Mesendoderm (in vitro differentiated cells): ENCODE data around the gene PRM2.

Experiments
- DNase-seq: peaks from one replicate; pipeline ENCODE4 v3.0.0; 2013
- H2AK5ac ChIP-seq: 2 replicates; pipeline ENCODE4 v1.6.1; 2013; ENCODE audit warnings: low read length, inconsistent platforms
- H2BK120ac ChIP-seq: 2 replicates; pipeline ENCODE4 v1.6.1; 2013; ENCODE audit warnings: low read depth, mild to moderate bottlenecking, low read length, moderate library complexity, mixed read lengths
- H2BK15ac ChIP-seq: replicated peaks from 2 replicates; pipeline ENCODE4 v1.6.1; 2013; ENCODE audit warnings: low read depth, mild to moderate bottlenecking, moderate library complexity
- H2BK5ac ChIP-seq: 2 replicates; pipeline ENCODE4 v1.6.1; 2013; ENCODE audit warnings: low read length, inconsistent platforms
- H3K18ac ChIP-seq: 2 replicates; pipeline ENCODE4 v1.6.1; 2013; ENCODE audit warnings: mild to moderate bottlenecking, low read length, mixed read lengths
- H3K23ac ChIP-seq: one replicate; pipeline ENCODE4 v1.6.1; 2013; ENCODE audit warnings: low read length
- H3K27ac ChIP-seq: 2 replicates; pipeline ENCODE4 v1.5.1; 2013; ENCODE audit warnings: low read depth, mild to moderate bottlenecking, inconsistent platforms, low read length, moderate library complexity
- H3K27me3 ChIP-seq: 2 replicates; pipeline ENCODE4 v1.6.1; 2013; ENCODE audit warnings: low read length, control low read depth, mild to moderate bottlenecking, inconsistent platforms; ENCODE audit not compliant: insufficient read depth, poor library complexity
- H3K36me3 ChIP-seq: 2 replicates; pipeline ENCODE4 v1.6.1; 2013; ENCODE audit warnings: low read length, inconsistent platforms; ENCODE audit not compliant: control insufficient read depth, insufficient read depth
- H3K4ac ChIP-seq: one replicate; pipeline ENCODE4 v1.6.1; 2013; ENCODE audit warnings: low read depth, mild to moderate bottlenecking, low read length, moderate library complexity
- H3K4me1 ChIP-seq: 2 replicates; pipeline ENCODE4 v1.6.1; 2013; ENCODE audit warnings: low read depth, low read length, inconsistent platforms; ENCODE audit not compliant: control insufficient read depth
- H3K4me2 ChIP-seq: 2 replicates; pipeline ENCODE4 v1.6.1; 2013; ENCODE audit warnings: low read length
- H3K4me3 ChIP-seq: 2 replicates; pipeline ENCODE4 v1.5.1; 2013; ENCODE audit warnings: mild to moderate bottlenecking, low read length
- H3K56ac ChIP-seq: one replicate; pipeline ENCODE4 v1.6.1; 2013; ENCODE audit warnings: low read length
- H3K79me1 ChIP-seq: 2 replicates; pipeline ENCODE4 v1.6.1; 2013; ENCODE audit warnings: low read length, inconsistent platforms
- H3K79me2 ChIP-seq: 2 replicates; pipeline ENCODE4 v1.6.1; 2013; ENCODE audit warnings: mild to moderate bottlenecking, low read length; ENCODE audit not compliant: control insufficient read depth, insufficient read depth
- H3K9ac ChIP-seq: 2 replicates; pipeline ENCODE4 v1.6.1; 2013; ENCODE audit warnings: low read length, inconsistent platforms
- H4K5ac ChIP-seq: one replicate; pipeline ENCODE4 v1.6.1; 2013; ENCODE audit warnings: low read length
- H4K8ac ChIP-seq: one replicate; pipeline ENCODE4 v1.6.1; 2013; ENCODE audit warnings: low read depth, mild to moderate bottlenecking, control low read depth, low read length, moderate library complexity
- WGBS: extraction: QIAGEN DNeasy Blood & Tissue Kit; methylation state at CpG from one replicate; pipeline ENCODE4 v1.1.7; 2013; ENCODE audit warnings: low lambda C conversion rate, missing lambda C conversion rate; ENCODE audit not compliant: insufficient coverage; ENCODE audit errors: extremely low coverage; 5-methylcytosine and 5-hydroxymethylcytosine counted together

PRM2 gene

DNA sequence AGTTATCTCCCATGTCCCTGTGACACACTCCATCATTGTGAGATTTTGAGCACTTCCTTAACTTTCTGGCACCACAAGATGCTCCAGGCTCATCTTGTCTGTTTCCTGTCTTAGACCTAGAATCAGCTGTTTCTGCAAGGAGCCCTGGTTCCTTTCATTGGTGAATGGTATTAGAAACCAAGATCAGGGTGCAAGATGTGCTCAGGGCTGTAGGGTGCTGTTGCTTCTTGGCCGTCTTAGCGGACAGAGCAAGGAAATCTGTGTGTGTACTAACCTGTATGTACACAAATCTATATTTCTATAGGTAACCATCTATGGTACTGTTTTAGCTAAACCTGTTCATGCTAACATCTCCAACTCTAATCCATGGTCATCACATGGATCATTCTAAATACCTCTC is 12.9 kb upstream of the PRM2 start:
- Histone ChIP-seq H3K4me2 (no peak overlapping the region), H3K4me3 (no peak overlapping the region), H3K56ac (no peak overlapping the region), H2BK120ac (no peak overlapping the region), H4K5ac (no peak overlapping the region), H3K4me1 (peaks cover 4% of the 10 kb centered on the region), H4K8ac (no peak overlapping the region), H2BK15ac (no peak overlapping the region), H3K79me1 (no peaks in the 10 kb centered on the region), H3K18ac (no peak overlapping the region), H2BK5ac (no peak overlapping the region), H3K23ac (no peak overlapping the region), H3K4ac (no peak overlapping the region), H3K9ac (no peak overlapping the region), H3K79me2 (no peaks in the 10 kb centered on the region), H3K36me3 (no peaks in the 10 kb centered on the region), H3K27ac (no peak overlapping the region), H3K27me3 (no peaks in the 10 kb centered on the region), H2AK5ac (no peak overlapping the region)
- WGBS = no CpG with 5 or more reads among the region's 2 CpGs
- no peak for DNase-seq

DNA sequence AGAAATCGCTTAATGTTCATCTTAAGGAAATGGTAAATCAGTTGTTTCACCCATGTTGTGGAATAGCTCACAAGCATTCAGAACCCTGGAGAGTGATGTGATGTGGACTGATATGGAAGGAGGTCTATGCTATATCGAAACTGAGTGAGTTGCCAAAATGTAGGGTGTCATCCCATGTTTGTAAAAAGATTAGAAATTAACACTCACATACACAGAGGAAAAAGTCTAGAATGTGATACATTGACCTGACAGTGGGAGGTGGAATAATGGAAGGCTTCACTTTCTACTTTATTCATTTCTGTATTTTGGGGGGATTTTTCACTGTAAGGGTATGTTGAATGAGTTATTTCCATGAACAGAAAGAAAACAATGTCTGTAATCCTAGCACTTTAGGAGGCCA is 9.6 kb upstream of the PRM2 start:
- H3K79me1 ChIP-seq = no peaks in the 10 kb centered on the region
- DNase-seq = no peak
- no peak overlapping the region for H3K18ac ChIP-seq
- H3K9ac ChIP-seq = no peak overlapping the region
- no peak overlapping the region for H3K27ac ChIP-seq
- no peak overlapping the region for H2BK15ac ChIP-seq
- no peak overlapping the region for H3K4me3 ChIP-seq
- H3K27me3 ChIP-seq = no peaks in the 10 kb centered on the region
- no peaks in the 10 kb centered on the region for H3K79me2 ChIP-seq
- no peak overlapping the region for H2BK5ac ChIP-seq
- no peak overlapping the region for H4K5ac ChIP-seq
- no peak overlapping the region for H2AK5ac ChIP-seq
- H4K8ac ChIP-seq = no peak overlapping the region
- H3K23ac ChIP-seq = no peak overlapping the region
- no peak overlapping the region for H2BK120ac ChIP-seq
- H3K4me1 ChIP-seq = peaks cover 2% of the 10 kb centered on the region
- no peaks in the 10 kb centered on the region for H3K36me3 ChIP-seq
- no CpG with 5 or more reads among the region's 2 CpGs for WGBS
- no peak overlapping the region for H3K4me2 ChIP-seq
- H3K56ac ChIP-seq = no peak overlapping the region
- H3K4ac ChIP-seq = no peak overlapping the region

DNA sequence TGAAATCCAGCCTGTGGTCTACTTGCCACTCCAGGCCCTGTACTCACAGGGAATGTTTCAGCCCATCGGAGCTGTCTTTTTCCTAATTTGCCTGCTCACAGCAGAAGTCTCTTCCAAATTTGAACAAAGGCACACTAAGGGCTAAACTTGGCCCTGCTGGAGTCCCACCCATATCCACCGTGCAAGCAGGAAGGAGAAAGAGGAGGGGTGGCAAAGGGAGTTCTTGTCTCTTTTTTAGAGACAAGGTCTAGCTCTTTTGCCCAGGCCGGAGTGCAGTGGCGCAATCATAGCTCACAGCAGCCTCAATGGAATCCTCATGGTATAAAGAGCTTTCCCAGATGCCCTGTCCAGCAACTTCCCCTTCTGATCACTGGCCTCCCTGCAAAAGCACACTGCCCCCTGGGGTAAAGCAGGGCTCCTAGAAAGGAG is 7.6 kb upstream of the PRM2 start:
- Histone ChIP-seq H3K36me3 (no peaks in the 10 kb centered on the region), H3K27me3 (no peaks in the 10 kb centered on the region), H2BK120ac (no peak overlapping the region), H3K4me2 (no peak overlapping the region), H4K5ac (no peak overlapping the region), H2BK5ac (no peak overlapping the region), H4K8ac (no peak overlapping the region), H3K79me2 (no peaks in the 10 kb centered on the region), H3K27ac (no peak overlapping the region), H3K4ac (no peak overlapping the region), H3K79me1 (no peaks in the 10 kb centered on the region), H2BK15ac (no peak overlapping the region), H3K4me1 (no peaks in the 10 kb centered on the region), H3K18ac (no peak overlapping the region), H2AK5ac (no peak overlapping the region), H3K4me3 (no peak overlapping the region), H3K9ac (no peak overlapping the region), H3K56ac (peak overlapping the region; percentile 31), H3K23ac (no peak overlapping the region)
- no CpG with 5 or more reads among the region's 4 CpGs for WGBS
- peak; percentile 37 for DNase-seq

DNA sequence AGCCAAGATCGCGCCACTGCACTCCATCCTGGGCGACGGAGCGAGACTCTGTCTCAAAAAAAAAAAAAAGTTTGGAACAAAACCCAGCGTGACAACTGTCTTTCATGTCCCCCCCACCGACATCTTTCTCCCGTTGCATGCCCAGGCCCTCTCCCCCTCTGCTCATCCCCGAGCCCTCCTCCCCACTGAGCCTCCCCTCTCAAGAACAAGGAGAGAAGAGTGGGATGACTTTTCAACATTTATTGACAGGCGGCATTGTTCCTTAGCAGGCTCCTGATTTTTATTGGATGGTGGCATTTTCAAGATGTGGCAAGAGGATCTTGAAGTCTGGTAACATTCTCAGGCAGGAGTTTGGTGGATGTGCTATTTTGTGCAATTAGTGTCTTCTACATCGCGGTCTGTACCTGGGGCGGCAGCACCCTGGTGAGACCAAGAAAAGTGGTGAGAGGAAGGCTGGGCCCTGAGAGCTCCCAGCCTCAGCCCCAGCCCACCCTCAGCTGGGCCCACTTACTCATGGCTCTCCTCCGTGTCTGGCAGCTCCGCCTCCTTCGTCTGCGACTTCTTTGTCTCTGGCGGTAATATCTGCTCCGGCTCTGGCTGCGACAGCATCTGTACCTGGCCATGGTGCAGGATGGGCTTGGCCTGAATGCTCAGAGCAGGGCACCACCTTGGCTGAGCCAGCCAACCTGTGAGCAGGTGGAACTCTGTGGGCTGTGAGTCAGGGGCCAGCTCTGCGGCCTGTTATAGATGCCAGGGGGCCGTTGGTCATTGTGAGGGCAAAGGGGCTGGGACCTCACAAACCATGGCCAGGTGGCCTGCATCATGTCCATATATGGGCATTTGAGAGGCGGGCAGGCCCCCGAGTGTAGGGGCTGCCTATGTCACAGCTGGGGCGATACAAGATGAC is 4.6 kb upstream of the PRM2 start, which contains the start of gene PRM1:
Gene PRM1 (minus strand): TSS at position 715 of the 907 bp plus-strand sequence. CDS start 92 bp downstream, at position 623.
- Histone ChIP-seq H3K4me1 (no peaks in the 10 kb centered on the region), H3K27me3 (no peaks in the 10 kb centered on the region), H3K36me3 (no peaks in the 10 kb centered on the region), H3K56ac (no peak within 1 kb of the TSS), H3K4me3 (no peak within 1 kb of the TSS), H3K18ac (no peak within 1 kb of the TSS), H3K4me2 (no peak within 1 kb of the TSS), H3K79me2 (no peaks in the 10 kb centered on the region), H2BK5ac (no peak within 1 kb of the TSS), H3K4ac (no peak within 1 kb of the TSS), H2BK15ac (no peak within 1 kb of the TSS), H4K8ac (no peak within 1 kb of the TSS), H3K23ac (no peak within 1 kb of the TSS), H2BK120ac (no peak within 1 kb of the TSS), H3K9ac (no peak within 1 kb of the TSS), H3K79me1 (no peaks in the 10 kb centered on the region), H2AK5ac (no peak within 1 kb of the TSS), H3K27ac (no peak within 1 kb of the TSS), H4K5ac (no peak within 1 kb of the TSS)
- DNase-seq = no peak
- WGBS = no CpG with 5 or more reads among the region's 25 CpGs

DNA sequence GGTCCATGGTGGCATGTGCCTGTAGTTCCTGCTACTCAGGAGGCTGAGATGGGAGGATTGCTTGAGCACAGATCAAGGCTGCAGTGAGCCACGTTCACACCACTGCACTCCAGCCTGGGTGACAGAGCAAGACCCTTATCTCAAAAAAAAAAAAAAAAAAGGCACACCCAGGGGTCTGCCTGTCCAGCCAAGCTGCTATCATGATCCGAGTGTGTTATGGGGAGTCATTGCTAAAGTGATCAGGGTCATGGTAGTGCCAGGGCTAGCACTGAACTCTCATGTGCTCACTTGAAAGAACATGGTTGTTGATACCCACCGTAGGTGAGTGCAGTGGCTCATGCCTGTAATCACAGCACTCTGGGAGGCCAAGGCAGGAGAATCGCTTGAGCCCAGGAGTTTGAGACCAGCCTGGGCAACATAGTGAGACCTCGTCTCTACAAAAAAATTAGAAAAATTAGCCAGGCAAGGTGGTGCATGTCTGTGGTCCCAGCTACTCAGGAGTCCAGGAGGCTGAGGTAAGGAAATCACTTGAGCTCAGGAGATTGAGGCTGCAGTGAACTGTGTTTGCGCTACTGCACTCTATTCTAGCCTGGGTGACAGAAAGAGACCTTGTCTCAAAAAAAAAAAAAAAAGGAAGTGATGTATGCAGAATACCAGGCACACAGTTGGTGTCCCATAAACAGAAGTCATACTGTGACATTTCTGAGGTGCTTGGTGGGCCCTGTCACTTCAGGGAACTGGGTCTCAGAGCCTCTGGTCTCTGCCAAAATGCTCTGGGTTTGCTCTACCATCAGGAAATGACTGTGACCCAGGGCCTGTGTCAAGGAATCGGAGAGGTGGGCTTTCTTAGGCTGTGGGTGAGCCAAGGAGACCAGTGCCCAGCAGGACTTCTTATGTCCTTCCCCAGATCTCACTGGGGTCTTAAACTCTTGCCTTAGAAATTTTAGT is 2.7 kb upstream of the PRM2 start:
- H3K36me3 ChIP-seq = no peaks in the 10 kb centered on the region
- H2AK5ac ChIP-seq = no peak overlapping the region
- no peak overlapping the region for H2BK5ac ChIP-seq
- H3K56ac ChIP-seq = no peak overlapping the region
- H3K4me2 ChIP-seq = no peak overlapping the region
- H3K4me1 ChIP-seq = peaks cover under 1% of the 10 kb centered on the region
- no peak overlapping the region for H3K4me3 ChIP-seq
- no CpG with 5 or more reads among the region's 7 CpGs for WGBS
- no peak overlapping the region for H3K9ac ChIP-seq
- H3K79me1 ChIP-seq = no peaks in the 10 kb centered on the region
- no peak overlapping the region for H3K18ac ChIP-seq
- no peaks in the 10 kb centered on the region for H3K27me3 ChIP-seq
- H2BK15ac ChIP-seq = no peak overlapping the region
- no peak overlapping the region for H3K23ac ChIP-seq
- H3K27ac ChIP-seq = no peak overlapping the region
- no peak for DNase-seq
- H4K8ac ChIP-seq = no peak overlapping the region
- no peak overlapping the region for H2BK120ac ChIP-seq
- no peak overlapping the region for H4K5ac ChIP-seq
- no peaks in the 10 kb centered on the region for H3K79me2 ChIP-seq
- no peak overlapping the region for H3K4ac ChIP-seq
